GM12891 (cell line): ENCODE measurements around the gene BRD3.

Source experiments
- POLR2A ChIP-seq: IDR thresholded peaks from 2 replicates; pipeline ENCODE4 v1.6.1; 2011; ENCODE audit warnings: low read depth, low read length, control low read depth
- TAF1 ChIP-seq: IDR thresholded peaks from 2 replicates; pipeline ENCODE4 v1.6.1; 2011; ENCODE audit warnings: low read depth, low read length, control low read depth

GRCh38 chr9:133986774-133987445 is 80.9 kb downstream of the BRD3 start:
- no peak for TF ChIP-seq POLR2A
- no peak for TF ChIP-seq TAF1
